Medulla oblongata (tissue), 1 donor: Measurements from ENCODE around the gene FOXI2.
A peak's percentile ranks its signal among the peaks of the same experiment; 100 is the strongest.

Source experiments
- DNase-seq: peaks from one replicate; pipeline ENCODE4 v3.0.0-alpha.2; 2015; ENCODE audit errors: extremely low spot score

FOXI2 gene

GRCh38 chr10:127743205-127743604 is 6.2 kb downstream of the FOXI2 start:
- DNase-seq: no peak

GRCh38 chr10:127744956-127745355 is 8.0 kb downstream of the FOXI2 start:
- DNase-seq: no peak

GRCh38 chr10:127745861-127746260 is 8.9 kb downstream of the FOXI2 start:
- DNase-seq: no peak

GRCh38 chr10:127755753-127756152 is 18.8 kb downstream of the FOXI2 start:
- DNase-seq: peak; percentile 48

- no peak for DNase-seq
These were observed 19.3 kb downstream of the FOXI2 start for GRCh38 chr10:127756264-127756663.

- no peak for DNase-seq
These were observed 20.0 kb downstream of the FOXI2 start for GRCh38 chr10:127757033-127757432.

- no peak for DNase-seq
These were observed 22.3 kb downstream of the FOXI2 start for GRCh38 chr10:127759276-127759675.

- DNase-seq: no peak
These were observed 25.9 kb downstream of the FOXI2 start for GRCh38 chr10:127762925-127763324.

GRCh38 chr10:127774766-127775559 is 38.0 kb downstream of the FOXI2 start:
- peak; percentile 17 for DNase-seq

GRCh38 chr10:127776816-127777215 is 39.8 kb downstream of the FOXI2 start:
- DNase-seq: no peak

- DNase-seq: no peak
These were observed 44.4 kb downstream of the FOXI2 start for GRCh38 chr10:127781412-127781811.

GRCh38 chr10:127787873-127788272 is 50.9 kb downstream of the FOXI2 start:
- DNase-seq: no peak

- no peak for DNase-seq
These were observed 53.2 kb downstream of the FOXI2 start for GRCh38 chr10:127790066-127790624.
